HepG2 (cell line): Measurements from ENCODE around the gene CDK5RAP1.

Experiments
- CHD2 ChIP-seq: IDR thresholded peaks from 2 replicates; pipeline ENCODE4 v1.6.1; 2011; ENCODE audit warnings: low read depth, low read length, improper control_type of control experiment
- CHD4 ChIP-seq: fragments of 200-600 bp; sonication (generic); IDR thresholded peaks from 2 replicates; pipeline ENCODE4 v1.7.0; 2017; ENCODE audit warnings: mild to moderate bottlenecking, low read length, borderline replicate concordance
- CREB1 ChIP-seq, 2 experiments: fragments of 450-650 bp in 1 of 2; IDR thresholded peaks; 2 replicates each; pipeline ENCODE4 v1.6.1; 2016 to 2017; ENCODE audit warnings: control low read depth in 1 of 2, mild to moderate bottlenecking in 1 of 2, missing compliant biosample characterization in 1 of 2, missing genetic modification characterization in 1 of 2
- GATA4 ChIP-seq: sonication (generic); IDR thresholded peaks from 2 replicates; pipeline ENCODE4 v1.6.1; 2016; ENCODE audit warnings: antibody characterized with exemption, low read depth, borderline replicate concordance
- POLR2A ChIP-seq, 2 experiments: IDR thresholded peaks; 2 replicates each; pipeline ENCODE4 v1.6.1; 2011; ENCODE audit warnings: low read depth in 2 of 2, low read length in 2 of 2, mild to moderate bottlenecking in 1 of 2, moderate library complexity in 1 of 2; ENCODE audit not compliant: insufficient read depth in 1 of 2
- POLR2AphosphoS5 ChIP-seq: IDR thresholded peaks from 2 replicates; pipeline ENCODE4 v1.6.1; 2012; ENCODE audit warnings: low read depth, low read length
- SRF ChIP-seq: IDR thresholded peaks from 2 replicates; pipeline ENCODE4 v1.6.1; 2011; ENCODE audit warnings: mild to moderate bottlenecking, low read depth, low read length, moderate library complexity
- SYNCRIP ChIP-seq: fragments of 200-400 bp; formaldehyde crosslinking; IDR thresholded peaks from 2 replicates; pipeline ENCODE4 v1.6.1; 2018; ENCODE audit warnings: mild to moderate bottlenecking, low read depth, low read length; ENCODE audit not compliant: insufficient read depth
- YEATS2 ChIP-seq: sonication (generic); formaldehyde crosslinking; IDR thresholded peaks from 2 replicates; pipeline ENCODE4 v1.4.0; 2020; ENCODE audit warnings: missing genetic modification reagents, borderline replicate concordance
- TF ChIP-seq, protein P1 (sequence below): sonication (generic); formaldehyde crosslinking; IDR thresholded peaks from 2 replicates; pipeline ENCODE4 v1.5.0; 2020; ENCODE audit warnings: mild to moderate bottlenecking, missing genetic modification reagents, moderate library complexity
- TF ChIP-seq, protein P2 (sequence below), 2 experiments: sonication (generic) in 1 of 2; formaldehyde crosslinking in 1 of 2; IDR thresholded peaks; 2 replicates each; pipeline versions ENCODE4 v1.5.1 to v1.6.1; 2011 to 2020; ENCODE audit warnings: borderline replicate concordance in 1 of 2, low read depth in 1 of 2, low read length in 1 of 2, mild to moderate bottlenecking in 1 of 2, missing genetic modification reagents in 1 of 2, moderate library complexity in 1 of 2
- TF ChIP-seq, protein P3 (sequence below): sonication (generic); formaldehyde crosslinking; IDR thresholded peaks from 2 replicates; pipeline ENCODE4 v1.8.1; 2023; ENCODE audit warnings: mild to moderate bottlenecking, missing genetic modification reagents

DNA sequence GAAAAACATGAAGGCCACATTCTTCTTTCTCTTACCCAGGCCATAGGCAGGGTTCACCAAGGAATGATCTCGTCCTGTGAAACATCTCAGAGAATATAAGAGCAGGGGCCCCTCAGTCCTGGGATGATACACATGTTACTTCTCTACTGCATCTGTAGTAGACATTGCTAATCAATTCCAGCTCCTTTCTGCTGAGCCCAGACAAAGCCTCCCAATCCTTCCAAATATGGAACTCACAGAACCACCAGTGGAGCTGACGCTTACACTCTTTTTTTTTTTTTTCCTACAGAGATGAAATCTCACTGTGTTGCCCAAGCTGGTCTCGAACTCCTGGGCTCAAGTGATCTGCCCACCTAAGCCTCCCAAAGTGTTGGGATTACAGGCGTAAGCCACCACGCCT, 33.1 kb upstream of the CDK5RAP1 start:
- TF ChIP-seq SYNCRIP = no peak
- no peak for TF ChIP-seq CHD2
- TF ChIP-seq, protein P1, sequence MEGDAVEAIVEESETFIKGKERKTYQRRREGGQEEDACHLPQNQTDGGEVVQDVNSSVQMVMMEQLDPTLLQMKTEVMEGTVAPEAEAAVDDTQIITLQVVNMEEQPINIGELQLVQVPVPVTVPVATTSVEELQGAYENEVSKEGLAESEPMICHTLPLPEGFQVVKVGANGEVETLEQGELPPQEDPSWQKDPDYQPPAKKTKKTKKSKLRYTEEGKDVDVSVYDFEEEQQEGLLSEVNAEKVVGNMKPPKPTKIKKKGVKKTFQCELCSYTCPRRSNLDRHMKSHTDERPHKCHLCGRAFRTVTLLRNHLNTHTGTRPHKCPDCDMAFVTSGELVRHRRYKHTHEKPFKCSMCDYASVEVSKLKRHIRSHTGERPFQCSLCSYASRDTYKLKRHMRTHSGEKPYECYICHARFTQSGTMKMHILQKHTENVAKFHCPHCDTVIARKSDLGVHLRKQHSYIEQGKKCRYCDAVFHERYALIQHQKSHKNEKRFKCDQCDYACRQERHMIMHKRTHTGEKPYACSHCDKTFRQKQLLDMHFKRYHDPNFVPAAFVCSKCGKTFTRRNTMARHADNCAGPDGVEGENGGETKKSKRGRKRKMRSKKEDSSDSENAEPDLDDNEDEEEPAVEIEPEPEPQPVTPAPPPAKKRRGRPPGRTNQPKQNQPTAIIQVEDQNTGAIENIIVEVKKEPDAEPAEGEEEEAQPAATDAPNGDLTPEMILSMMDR = no peak
- TF ChIP-seq POLR2A (IDR thresholded peaks at IDR 0.05; ENCODE audit: insufficient read depth in 1 of 2, low read depth in 2 of 2, low read length in 2 of 2) = no peak
- no peak for TF ChIP-seq POLR2AphosphoS5
- TF ChIP-seq SRF = no peak
- TF ChIP-seq, protein P2, sequence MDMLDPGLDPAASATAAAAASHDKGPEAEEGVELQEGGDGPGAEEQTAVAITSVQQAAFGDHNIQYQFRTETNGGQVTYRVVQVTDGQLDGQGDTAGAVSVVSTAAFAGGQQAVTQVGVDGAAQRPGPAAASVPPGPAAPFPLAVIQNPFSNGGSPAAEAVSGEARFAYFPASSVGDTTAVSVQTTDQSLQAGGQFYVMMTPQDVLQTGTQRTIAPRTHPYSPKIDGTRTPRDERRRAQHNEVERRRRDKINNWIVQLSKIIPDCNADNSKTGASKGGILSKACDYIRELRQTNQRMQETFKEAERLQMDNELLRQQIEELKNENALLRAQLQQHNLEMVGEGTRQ (IDR thresholded peaks at IDR 0.05; ENCODE audit: low read depth, low read length) = no peak
- TF ChIP-seq, protein P2 (CRISPR knock-in tag; IDR thresholded peaks at IDR 0.05; ENCODE audit: borderline replicate concordance) = no peak
- TF ChIP-seq CHD4 = no peak
- no peak for TF ChIP-seq CREB1 (IDR thresholded peaks at IDR 0.05)
- TF ChIP-seq CREB1 (CRISPR knock-in tag; IDR thresholded peaks at IDR 0.05) = no peak
- TF ChIP-seq, protein P3, sequence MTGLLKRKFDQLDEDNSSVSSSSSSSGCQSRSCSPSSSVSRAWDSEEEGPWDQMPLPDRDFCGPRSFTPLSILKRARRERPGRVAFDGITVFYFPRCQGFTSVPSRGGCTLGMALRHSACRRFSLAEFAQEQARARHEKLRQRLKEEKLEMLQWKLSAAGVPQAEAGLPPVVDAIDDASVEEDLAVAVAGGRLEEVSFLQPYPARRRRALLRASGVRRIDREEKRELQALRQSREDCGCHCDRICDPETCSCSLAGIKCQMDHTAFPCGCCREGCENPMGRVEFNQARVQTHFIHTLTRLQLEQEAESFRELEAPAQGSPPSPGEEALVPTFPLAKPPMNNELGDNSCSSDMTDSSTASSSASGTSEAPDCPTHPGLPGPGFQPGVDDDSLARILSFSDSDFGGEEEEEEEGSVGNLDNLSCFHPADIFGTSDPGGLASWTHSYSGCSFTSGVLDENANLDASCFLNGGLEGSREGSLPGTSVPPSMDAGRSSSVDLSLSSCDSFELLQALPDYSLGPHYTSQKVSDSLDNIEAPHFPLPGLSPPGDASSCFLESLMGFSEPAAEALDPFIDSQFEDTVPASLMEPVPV (CRISPR knock-in tag) = no peak
- TF ChIP-seq GATA4 = no peak
- no peak for TF ChIP-seq YEATS2 (CRISPR knock-in tag)
